Measurements from ENCODE around the gene POLK. TPM values are rescaled to one million over a fixed set of nuclear protein-coding genes. Genes with fewer than 3 reads are reported as not detected.
"Not testable (repeated sequence)": the region's sequence is repeated elsewhere in the genome, so short reads cannot be mapped to it uniquely, and the experiment has no call there.

Gene POLK
- total RNA-seq, 4 donors from 2014 or later, result 23.9 to 35.8 (median 27.8) TPM

DNA sequence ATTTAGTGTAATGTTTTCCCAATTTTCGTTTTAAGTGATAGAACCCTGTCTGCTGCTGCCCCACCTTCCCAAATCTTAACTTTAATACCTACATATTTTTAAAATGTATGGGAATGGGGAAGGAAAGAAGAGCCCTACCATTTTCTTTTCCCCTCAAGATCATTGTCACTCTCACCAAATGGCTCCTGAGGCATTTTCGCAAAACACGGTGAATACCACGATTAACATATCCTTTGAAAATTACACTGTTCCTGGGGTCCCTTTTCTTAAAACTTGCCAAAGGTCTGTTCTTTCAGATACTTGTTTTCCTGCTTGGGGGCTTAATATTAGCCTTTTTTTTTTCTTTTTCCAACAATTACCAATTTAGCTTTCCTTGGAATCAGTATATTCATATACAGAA, 36.3 kb upstream of the POLK start:
- TF ChIP-seq, protein P1, sequence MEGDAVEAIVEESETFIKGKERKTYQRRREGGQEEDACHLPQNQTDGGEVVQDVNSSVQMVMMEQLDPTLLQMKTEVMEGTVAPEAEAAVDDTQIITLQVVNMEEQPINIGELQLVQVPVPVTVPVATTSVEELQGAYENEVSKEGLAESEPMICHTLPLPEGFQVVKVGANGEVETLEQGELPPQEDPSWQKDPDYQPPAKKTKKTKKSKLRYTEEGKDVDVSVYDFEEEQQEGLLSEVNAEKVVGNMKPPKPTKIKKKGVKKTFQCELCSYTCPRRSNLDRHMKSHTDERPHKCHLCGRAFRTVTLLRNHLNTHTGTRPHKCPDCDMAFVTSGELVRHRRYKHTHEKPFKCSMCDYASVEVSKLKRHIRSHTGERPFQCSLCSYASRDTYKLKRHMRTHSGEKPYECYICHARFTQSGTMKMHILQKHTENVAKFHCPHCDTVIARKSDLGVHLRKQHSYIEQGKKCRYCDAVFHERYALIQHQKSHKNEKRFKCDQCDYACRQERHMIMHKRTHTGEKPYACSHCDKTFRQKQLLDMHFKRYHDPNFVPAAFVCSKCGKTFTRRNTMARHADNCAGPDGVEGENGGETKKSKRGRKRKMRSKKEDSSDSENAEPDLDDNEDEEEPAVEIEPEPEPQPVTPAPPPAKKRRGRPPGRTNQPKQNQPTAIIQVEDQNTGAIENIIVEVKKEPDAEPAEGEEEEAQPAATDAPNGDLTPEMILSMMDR (IDR thresholded peaks at IDR 0.05 in 4 of 5, conservative IDR thresholded peaks at IDR 0.05 in 1 of 5), result no peak
- TF ChIP-seq POLR2A (IDR thresholded peaks at IDR 0.05), result no peak
- peaks cover 1 to 11% of the 10 kb centered on the region in 2 donors for H3K4me1 ChIP-seq
- in situ Hi-C loops (cut with MboI; ENCODE audit: low sequenced_read_pairs in 4 of 4), result no loop called here
- no peak for ATAC-seq
- intact Hi-C loops (cut with DNase I; ENCODE audit: low total_unique reads), result no loop called here
- no peak for DNase-seq
- peaks cover 0 to 4% (median 0%) of the 10 kb centered on the region in 3 donors for H3K9me3 ChIP-seq
- H3K27ac ChIP-seq, result no peak overlapping the region
- H3K4me3 ChIP-seq, result no peak overlapping the region
- H3K27me3 ChIP-seq, result no peaks in the 10 kb centered on the region
- no peaks in the 10 kb centered on the region for H3K36me3 ChIP-seq

DNA sequence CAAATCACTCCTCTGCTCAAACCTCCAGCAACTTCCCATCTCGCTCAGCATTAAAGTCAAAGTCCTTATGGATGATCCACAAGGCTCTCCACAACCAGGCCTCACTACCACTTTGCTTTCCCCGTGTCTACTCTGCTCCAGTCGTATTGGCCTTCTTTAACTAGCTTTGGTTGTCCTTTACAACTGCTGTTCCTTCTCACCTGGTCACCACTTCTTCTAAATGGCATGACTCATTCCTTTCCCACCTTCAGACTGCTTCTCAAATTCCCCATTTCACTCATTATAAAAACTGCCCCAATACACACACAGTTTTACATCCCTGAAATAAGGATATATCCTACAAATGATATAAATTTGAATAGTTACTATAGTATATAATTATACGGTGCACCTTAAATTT, 30.7 kb upstream of the POLK start:
- Histone ChIP-seq H3K9me3 (no peaks in the 10 kb centered on the region), H3K27ac (no peak overlapping the region), H3K27me3 (no peaks in the 10 kb centered on the region), H3K4me3 (no peak overlapping the region), H3K36me3 (no peaks in the 10 kb centered on the region), H3K4me1 (peaks cover 13 to 15% of the 10 kb centered on the region in 2 donors)
- TF ChIP-seq, protein P1 (IDR thresholded peaks at IDR 0.05 in 4 of 5, conservative IDR thresholded peaks at IDR 0.05 in 1 of 5), result no peak
- no peak for TF ChIP-seq POLR2A (IDR thresholded peaks at IDR 0.05)
- DNase-seq (no peak), ATAC-seq (peak in 1 of 2 donors; percentile 27)
- intact Hi-C loops (cut with DNase I; ENCODE audit: low total_unique reads), result no loop called here
- in situ Hi-C loops (cut with MboI; ENCODE audit: low sequenced_read_pairs in 4 of 4), result no loop called here

DNA sequence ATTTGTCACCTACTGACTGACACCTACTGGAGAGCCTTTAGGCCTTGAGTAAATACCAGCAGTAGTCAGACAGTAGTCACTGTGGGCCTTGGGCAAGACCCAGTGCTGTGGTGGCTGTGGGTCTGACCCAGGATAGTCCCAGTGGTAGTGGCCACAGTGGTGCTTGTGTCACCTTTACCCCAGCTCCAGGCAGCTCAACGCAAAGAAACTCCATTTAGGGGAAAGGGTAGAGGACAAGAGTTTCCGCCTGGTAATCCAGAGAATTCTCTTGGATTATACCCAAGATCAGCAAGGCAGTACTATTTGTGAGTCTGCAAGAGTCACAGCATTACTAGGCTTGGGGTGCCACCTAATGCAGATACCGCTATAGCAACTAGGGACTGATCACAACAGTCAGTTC, 29.2 kb upstream of the POLK start:
- intact Hi-C loops (cut with DNase I; ENCODE audit: low total_unique reads), result no loop called here
- ATAC-seq, result no peak

DNA sequence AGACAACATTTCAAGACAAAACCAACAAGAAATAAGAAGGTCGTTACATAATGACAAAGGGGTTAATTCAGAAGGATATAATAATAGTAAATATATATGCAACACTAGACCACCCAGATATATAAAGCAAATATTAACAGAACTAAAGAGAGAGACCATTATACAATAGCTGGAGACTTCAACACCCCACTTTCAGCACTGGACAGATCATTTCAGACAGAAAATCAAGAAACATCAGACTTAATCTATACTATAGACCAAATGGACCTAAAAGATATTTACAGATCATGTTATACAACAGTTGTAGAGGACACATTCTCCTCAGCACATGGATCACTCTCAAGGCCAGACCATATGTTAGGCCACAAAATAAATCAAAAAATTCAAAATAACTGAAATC, 27.1 kb upstream of the POLK start:
- H3K27ac ChIP-seq, result no peak overlapping the region
- H3K4me1 ChIP-seq, result peaks cover 11 to 13% of the 10 kb centered on the region in 2 donors
- DNase-seq (no peak), ATAC-seq (no peak)
- in situ Hi-C loops (cut with MboI; ENCODE audit: low sequenced_read_pairs in 4 of 4), result no loop called here
- H3K36me3 ChIP-seq, result no peaks in the 10 kb centered on the region
- no peaks in the 10 kb centered on the region for H3K9me3 ChIP-seq
- intact Hi-C loops (cut with DNase I; ENCODE audit: low total_unique reads), result no loop called here
- H3K4me3 ChIP-seq, result no peak overlapping the region
- H3K27me3 ChIP-seq, result no peaks in the 10 kb centered on the region
- TF ChIP-seq, protein P1 (IDR thresholded peaks at IDR 0.05 in 4 of 5, conservative IDR thresholded peaks at IDR 0.05 in 1 of 5), result no peak
- no peak for TF ChIP-seq POLR2A (IDR thresholded peaks at IDR 0.05)

More for the DNA sequence above, 29.2 kb upstream of the POLK start:
- H3K4me1 ChIP-seq, result peaks cover 11 to 13% of the 10 kb centered on the region in 2 donors
- in situ Hi-C loops (cut with MboI; ENCODE audit: low sequenced_read_pairs in 4 of 4), result no loop called here
- DNase-seq, result no peak
- no peaks in the 10 kb centered on the region for H3K9me3 ChIP-seq
- no peak overlapping the region for H3K4me3 ChIP-seq
- H3K36me3 ChIP-seq, result no peaks in the 10 kb centered on the region
- no peak overlapping the region for H3K27ac ChIP-seq
- no peak for TF ChIP-seq POLR2A (IDR thresholded peaks at IDR 0.05)
- TF ChIP-seq, protein P1 (IDR thresholded peaks at IDR 0.05 in 4 of 5, conservative IDR thresholded peaks at IDR 0.05 in 1 of 5), result no peak
- no peaks in the 10 kb centered on the region for H3K27me3 ChIP-seq

DNA sequence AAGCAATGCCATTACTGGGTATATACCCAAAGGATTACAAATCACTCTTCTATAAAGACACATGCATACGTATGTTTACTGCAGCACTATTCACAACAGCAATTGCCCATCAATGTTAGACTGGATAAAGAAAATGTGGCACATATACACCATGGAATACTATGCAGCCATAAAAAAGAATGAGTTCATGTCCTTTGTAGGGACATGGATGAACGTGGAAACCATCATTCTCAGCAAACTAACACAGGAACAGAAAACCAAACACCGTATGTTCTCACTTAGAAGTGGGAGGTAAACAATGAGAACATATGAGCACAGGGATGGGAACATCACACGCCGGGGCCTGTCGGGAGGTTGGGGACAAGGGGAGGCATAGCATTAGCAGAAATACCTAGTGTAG, 21.8 kb upstream of the POLK start:
- H3K4me1 ChIP-seq; H3K27ac ChIP-seq; H3K9me3 ChIP-seq; ATAC-seq; H3K4me3 ChIP-seq; in situ Hi-C loops (cut with MboI; ENCODE audit: low sequenced_read_pairs in 4 of 4); DNase-seq; intact Hi-C loops (cut with DNase I; ENCODE audit: low total_unique reads); H3K36me3 ChIP-seq; H3K27me3 ChIP-seq: not testable (repeated sequence)

Measured in gastrocnemius medialis (tissue), 4 donors.